Panc1 (cell line): ENCODE data around the gene PLIN4. TPM values are rescaled to one million over a fixed set of nuclear protein-coding genes. Genes with fewer than 3 reads are reported as not detected.

Experiments used
- ATAC-seq: fragments of 200-7000 bp; cut with Tn5 transposase; 2 replicates; pipeline ENCODE4 v1.9.1; 2020; ENCODE audit warnings: mild to moderate bottlenecking, moderate library complexity
- BruUV-seq: library from RNA; stranded (reverse); fragments of 400-500 nt; replicated peaks from 2 replicates; lab custom pipeline; 2021; lab: Mats Ljungman, UMichigan
- CTCF ChIA-PET: fragments of 300-600 bp; sonication (Branson Sonifier 250); formaldehyde crosslinking; loops from one replicate; lab custom pipeline; 2022; ENCODE audit warnings: antibody characterized with exemption; lab: Charles Lee
- POLR2A ChIA-PET: fragments of 300-600 bp; sonication (Branson Sonifier 250); formaldehyde crosslinking; loops from one replicate; lab custom pipeline; 2022; ENCODE audit warnings: antibody characterized with exemption; lab: Charles Lee
- DNase-seq: peaks from one replicate; pipeline ENCODE4 v3.0.0-alpha.2; 2010; ENCODE audit warnings: low read depth, low spot score
- H3K27ac ChIP-seq: 2 replicates; pipeline ENCODE4 v1.5.1; 2011; ENCODE audit warnings: mild to moderate bottlenecking, low read length, inconsistent platforms
- H3K27me3 ChIP-seq: fragments of 200-500 bp; sonication (Bioruptor generic); 2 replicates; pipeline ENCODE4 v1.6.0; 2014; ENCODE audit warnings: low read length, inconsistent platforms; ENCODE audit not compliant: control insufficient read depth, insufficient read depth
- H3K36me3 ChIP-seq: fragments of 200-500 bp; sonication (Bioruptor generic); 2 replicates; pipeline ENCODE4 v1.5.1; 2014; ENCODE audit warnings: inconsistent platforms, mild to moderate bottlenecking, low read length, moderate library complexity; ENCODE audit not compliant: control insufficient read depth, insufficient read depth
- H3K4me1 ChIP-seq: 2 replicates; pipeline ENCODE4 v1.5.1; 2011; ENCODE audit warnings: inconsistent platforms, mild to moderate bottlenecking, low read length, moderate library complexity; ENCODE audit not compliant: control insufficient read depth, insufficient read depth
- H3K4me3 ChIP-seq, 2 experiments: 2 replicates each; pipeline ENCODE4 v1.5.1; 2011 to 2012; ENCODE audit warnings: low read depth in 2 of 2, low read length in 2 of 2, mild to moderate bottlenecking in 2 of 2, inconsistent platforms in 1 of 2, moderate library complexity in 1 of 2
- H3K9me3 ChIP-seq: fragments of 200-500 bp; sonication (Bioruptor generic); 2 replicates; pipeline ENCODE4 v1.5.1; 2014; ENCODE audit warnings: low read depth, mild to moderate bottlenecking, inconsistent platforms, low read length, moderate library complexity; ENCODE audit not compliant: control insufficient read depth, insufficient read depth
- CTCF ChIP-seq: fragments of 450-650 bp; IDR thresholded peaks from 2 replicates; pipeline ENCODE4 v1.5.1; 2017; ENCODE audit warnings: mild to moderate bottlenecking
- POLR2AphosphoS5 ChIP-seq: IDR thresholded peaks from 2 replicates; pipeline ENCODE4 v1.6.1; 2012; ENCODE audit warnings: mild to moderate bottlenecking, low read depth, low read length, moderate library complexity
- REST ChIP-seq, 2 experiments: IDR thresholded peaks; 2 replicates each; pipeline ENCODE4 v1.6.1; 2011 to 2012; ENCODE audit warnings: low read depth in 2 of 2, control low read depth in 1 of 2, low read length in 1 of 2, mild to moderate bottlenecking in 1 of 2, moderate library complexity in 1 of 2; ENCODE audit not compliant: insufficient read depth in 1 of 2
- SIN3A ChIP-seq: IDR thresholded peaks from 2 replicates; pipeline ENCODE4 v1.6.1; 2012; ENCODE audit warnings: low read depth, mild to moderate bottlenecking, low read length, moderate library complexity, borderline replicate concordance; ENCODE audit not compliant: insufficient read depth
- TCF7L2 ChIP-seq: IDR thresholded peaks from 2 replicates; pipeline ENCODE4 v1.6.1; 2011; ENCODE audit warnings: mild to moderate bottlenecking, low read depth, low read length, inconsistent platforms
- in situ Hi-C: cut with HindIII; loops from 2 replicates; pipeline ENCODE4 v1.10.0; 2016; ENCODE audit warnings: low sequenced_read_pairs, low pct_unique_long_range_greater_than_20kb
- intact Hi-C: fragments of 100-400 bp; cut with micrococcal nuclease; formaldehyde crosslinking; loops from one replicate; pipeline ENCODE4 v1.10.0; 2022; ENCODE audit not compliant: unreplicated experiment
- total RNA-seq: library from RNA; stranded (reverse); gene quantifications from one replicate; pipeline ENCODE4 v1.2.1, GENCODE V29; 2021; ENCODE audit not compliant: unreplicated experiment

The PLIN4 gene
- total RNA-seq, 1 experiment from 2014 or later = 10.2 TPM

GRCh38 chr19:4454747-4455718 lies 63.3 kb downstream of the PLIN4 start:
- Histone ChIP-seq H3K36me3 (no peaks in the 10 kb centered on the region), H3K27me3 (no peaks in the 10 kb centered on the region), H3K4me1 (no peaks in the 10 kb centered on the region), H3K9me3 (no peaks in the 10 kb centered on the region), H3K27ac (no peak overlapping the region), H3K4me3 (no peak overlapping the region)
- DNase-seq = no peak
- ChIA-PET CTCF (no interaction called here), POLR2A (no interaction called here)
- intact Hi-C loops (no loop called here), in situ Hi-C loops (no loop called here)
- no TSS peak for BruUV-seq
- no peak for TF ChIP-seq POLR2AphosphoS5
- no peak for TF ChIP-seq SIN3A
- TF ChIP-seq CTCF = no peak
- no peak for TF ChIP-seq REST (IDR thresholded peaks at IDR 0.05; ENCODE audit: insufficient read depth in 1 of 2, low read depth in 2 of 2, low read length in 1 of 2)
- no peak for TF ChIP-seq TCF7L2
- ATAC-seq = no peak

DNA sequence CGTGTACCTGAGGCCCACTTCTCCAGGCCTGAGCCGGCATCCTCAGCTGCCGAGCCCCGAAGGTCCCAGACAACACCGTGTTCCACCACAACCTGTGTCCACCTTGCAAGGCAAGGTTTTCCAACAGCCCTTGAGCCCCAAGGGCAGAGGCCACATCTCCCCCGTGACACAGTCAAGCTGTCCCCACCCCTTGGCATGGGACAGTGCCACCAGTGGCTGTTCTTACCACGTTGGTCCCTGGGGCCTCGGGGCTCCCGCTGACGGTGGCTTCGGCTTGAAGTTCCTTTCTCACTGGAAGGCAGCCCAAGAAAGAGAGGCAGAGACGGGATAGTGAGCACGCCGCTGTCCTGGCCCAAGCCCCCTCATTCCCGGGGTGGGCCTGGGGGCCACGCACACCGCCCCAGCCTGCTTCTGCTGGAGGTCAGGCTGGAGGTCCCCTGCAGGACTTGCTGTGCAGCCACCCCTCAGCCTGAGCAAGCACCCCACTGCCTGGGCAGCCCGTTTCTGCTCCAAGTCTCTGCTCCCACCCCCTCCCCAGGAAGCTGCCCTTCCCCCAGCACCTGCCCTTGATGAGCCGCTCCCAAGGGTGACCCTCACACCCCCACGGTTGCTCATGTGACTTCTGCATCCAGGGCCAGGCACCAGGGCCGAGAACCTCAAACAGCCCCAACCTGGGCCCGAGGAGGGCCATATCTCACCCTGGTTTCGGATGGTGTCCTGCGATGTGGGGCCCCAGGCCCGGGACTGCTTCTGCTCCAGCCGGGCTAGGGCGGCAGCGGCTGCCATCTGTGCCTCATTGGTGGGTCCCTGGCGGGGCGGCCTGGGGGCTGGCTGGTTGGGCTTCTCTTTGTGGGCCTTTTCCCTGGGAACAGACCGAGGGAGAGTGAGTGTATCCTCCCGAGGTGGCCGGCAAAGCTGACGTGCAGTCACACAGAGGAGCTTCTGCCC lies 64.8 kb downstream of the PLIN4 start:
- in situ Hi-C loops = no loop called here

More for the DNA sequence above, 64.8 kb downstream of the PLIN4 start:
- H3K9me3 ChIP-seq = no peaks in the 10 kb centered on the region
- H3K36me3 ChIP-seq = no peaks in the 10 kb centered on the region
- H3K27me3 ChIP-seq = no peaks in the 10 kb centered on the region
- no peak for TF ChIP-seq REST (IDR thresholded peaks at IDR 0.05; ENCODE audit: insufficient read depth in 1 of 2, low read depth in 2 of 2, low read length in 1 of 2)
- TF ChIP-seq POLR2AphosphoS5 = no peak
- TF ChIP-seq CTCF = no peak
- no peak for TF ChIP-seq TCF7L2
- TF ChIP-seq SIN3A = no peak
- BruUV-seq = no TSS peak
- no peaks in the 10 kb centered on the region for H3K4me1 ChIP-seq
- DNase-seq (no peak), ATAC-seq (no peak)
- intact Hi-C loops = no loop called here
- CTCF ChIA-PET = no interaction called here
- POLR2A ChIA-PET = no interaction called here
- H3K27ac ChIP-seq = no peak overlapping the region
- H3K4me3 ChIP-seq = no peak overlapping the region
